Neural cell (in vitro differentiated cells): ENCODE measurements around the gene HEATR3. TPM values are rescaled to one million over a fixed set of nuclear protein-coding genes. Genes with fewer than 3 reads are reported as not detected.
A peak's percentile ranks its signal among the peaks of the same experiment; 100 is the strongest.

Experiments used
- H2AFZ ChIP-seq: fragments of 200-600, 300-800 bp; sonication (generic), shearing (Covaris generic); 2 replicates; pipeline ENCODE4 v1.6.0; 2014; ENCODE audit warnings: low read depth, mild to moderate bottlenecking, antibody characterized with exemption, low read length, moderate library complexity
- H3F3A ChIP-seq: fragments of 200-600 bp; shearing (Covaris generic); 2 replicates; pipeline ENCODE4 v1.6.1; 2016; ENCODE audit warnings: mild to moderate bottlenecking, moderate library complexity, mixed read lengths, antibody characterized with exemption, low read length; ENCODE audit not compliant: insufficient read depth, poor library complexity, severe bottlenecking
- H3K27ac ChIP-seq: fragments of 200-600, 300-800 bp; sonication (generic), shearing (Covaris generic); 2 replicates; pipeline ENCODE4 v1.5.1; 2014; ENCODE audit warnings: mild to moderate bottlenecking, low read length, moderate library complexity
- H3K27me3 ChIP-seq: fragments of 300-800, 200-600 bp; sonication (generic), shearing (Covaris generic); 2 replicates; pipeline ENCODE4 v1.6.0; 2014; ENCODE audit warnings: mild to moderate bottlenecking, low read depth, low read length, moderate library complexity; ENCODE audit not compliant: insufficient read depth
- H3K36me3 ChIP-seq: fragments of 300-800, 200-600 bp; sonication (generic), shearing (Covaris generic); 2 replicates; pipeline ENCODE4 v1.5.1; 2014; ENCODE audit warnings: mild to moderate bottlenecking, antibody characterized with exemption, low read length, moderate library complexity; ENCODE audit not compliant: insufficient read depth
- H3K4me2 ChIP-seq: fragments of 300-800, 200-600 bp; sonication (generic), shearing (Covaris generic); 2 replicates; pipeline ENCODE4 v1.6.0; 2014; ENCODE audit warnings: mild to moderate bottlenecking, low read length
- H3K4me3 ChIP-seq: fragments of 300-800, 200-600 bp; sonication (generic), shearing (Covaris generic); 2 replicates; pipeline ENCODE4 v1.5.1; 2014; ENCODE audit warnings: mild to moderate bottlenecking, low read length, moderate library complexity
- H3K79me2 ChIP-seq: fragments of 200-600 bp; shearing (Covaris generic); replicated peaks from 2 replicates; pipeline ENCODE4 v1.6.0; 2014; ENCODE audit warnings: mild to moderate bottlenecking, low read length, moderate library complexity; ENCODE audit not compliant: insufficient read depth
- H3K9ac ChIP-seq: fragments of 300-800, 200-600 bp; sonication (generic), shearing (Covaris generic); 2 replicates; pipeline ENCODE4 v1.6.1; 2016; ENCODE audit warnings: mild to moderate bottlenecking, low read length, mixed read lengths
- H3K9me2 ChIP-seq: fragments of 200-600 bp; shearing (Covaris generic); 2 replicates; pipeline ENCODE4 v1.6.1; 2016; ENCODE audit warnings: mild to moderate bottlenecking, low read length, mixed read lengths; ENCODE audit not compliant: insufficient read depth
- H3K9me3 ChIP-seq: fragments of 200-600, 300-800 bp; sonication (generic), shearing (Covaris generic); 2 replicates; pipeline ENCODE4 v1.6.1; 2016; ENCODE audit warnings: mild to moderate bottlenecking, mixed run types, low read length, moderate library complexity, mixed read lengths
- H4K20me1 ChIP-seq: fragments of 200-600 bp; shearing (Covaris generic); 2 replicates; pipeline ENCODE4 v1.6.1; 2016; ENCODE audit warnings: mild to moderate bottlenecking, mixed run types; ENCODE audit not compliant: insufficient read depth
- EP300 ChIP-seq: fragments of 450-650 bp; conservative IDR thresholded peaks from 2 replicates; pipeline ENCODE4 v1.6.1; 2014; ENCODE audit warnings: antibody characterized with exemption, mild to moderate bottlenecking, moderate library complexity; ENCODE audit not compliant: poor library complexity, severe bottlenecking
- EZH2 ChIP-seq: fragments of 200-600, 300-800 bp; shearing (Covaris generic), sonication (generic); IDR thresholded peaks from 2 replicates; pipeline ENCODE4 v1.6.1; 2014; ENCODE audit warnings: antibody characterized with exemption, low read length, borderline replicate concordance, mild to moderate bottlenecking; ENCODE audit not compliant: insufficient read depth, poor library complexity, severe bottlenecking
- MXI1 ChIP-seq: fragments of 450-650 bp; conservative IDR thresholded peaks from 2 replicates; pipeline ENCODE4 v1.6.1; 2014; ENCODE audit warnings: antibody characterized with exemption, mild to moderate bottlenecking; ENCODE audit not compliant: poor library complexity, severe bottlenecking
- POLR2AphosphoS5 ChIP-seq: IDR thresholded peaks from 2 replicates; pipeline ENCODE4 v1.6.1; 2012
- RAD21 ChIP-seq: fragments of 450-650 bp; conservative IDR thresholded peaks from 2 replicates; pipeline ENCODE4 v1.6.1; 2014; ENCODE audit warnings: antibody characterized with exemption, mild to moderate bottlenecking, moderate library complexity
- REST ChIP-seq: IDR thresholded peaks from 2 replicates; pipeline ENCODE4 v1.6.1; 2012; ENCODE audit warnings: borderline replicate concordance
- SMC3 ChIP-seq: fragments of 450-650 bp; conservative IDR thresholded peaks from 2 replicates; pipeline ENCODE4 v1.6.1; 2014; ENCODE audit warnings: antibody characterized with exemption, mild to moderate bottlenecking, moderate library complexity; ENCODE audit not compliant: poor library complexity
- TAF1 ChIP-seq: IDR thresholded peaks from 2 replicates; pipeline ENCODE4 v1.6.1; 2012; ENCODE audit warnings: low read depth
- polyA minus RNA-seq: library from RNA; depleted of rRNA, polyadenylated mRNA; stranded (reverse); fragments of >200 nt; gene quantifications from 2 replicates; pipeline ENCODE4 v1.2.3, GENCODE V29; 2014
- polyA plus RNA-seq: library from polyadenylated mRNA; depleted of rRNA; stranded (reverse); fragments of >200 nt; gene quantifications from 2 replicates; pipeline ENCODE4 v1.2.3, GENCODE V29; 2014
- TF ChIP-seq, protein P1 (sequence below): fragments of 450-650 bp; IDR thresholded peaks from 2 replicates; pipeline ENCODE4 v1.5.1; 2014; ENCODE audit warnings: antibody characterized with exemption, mild to moderate bottlenecking, moderate library complexity; ENCODE audit not compliant: poor library complexity, severe bottlenecking

Gene HEATR3, protein sequence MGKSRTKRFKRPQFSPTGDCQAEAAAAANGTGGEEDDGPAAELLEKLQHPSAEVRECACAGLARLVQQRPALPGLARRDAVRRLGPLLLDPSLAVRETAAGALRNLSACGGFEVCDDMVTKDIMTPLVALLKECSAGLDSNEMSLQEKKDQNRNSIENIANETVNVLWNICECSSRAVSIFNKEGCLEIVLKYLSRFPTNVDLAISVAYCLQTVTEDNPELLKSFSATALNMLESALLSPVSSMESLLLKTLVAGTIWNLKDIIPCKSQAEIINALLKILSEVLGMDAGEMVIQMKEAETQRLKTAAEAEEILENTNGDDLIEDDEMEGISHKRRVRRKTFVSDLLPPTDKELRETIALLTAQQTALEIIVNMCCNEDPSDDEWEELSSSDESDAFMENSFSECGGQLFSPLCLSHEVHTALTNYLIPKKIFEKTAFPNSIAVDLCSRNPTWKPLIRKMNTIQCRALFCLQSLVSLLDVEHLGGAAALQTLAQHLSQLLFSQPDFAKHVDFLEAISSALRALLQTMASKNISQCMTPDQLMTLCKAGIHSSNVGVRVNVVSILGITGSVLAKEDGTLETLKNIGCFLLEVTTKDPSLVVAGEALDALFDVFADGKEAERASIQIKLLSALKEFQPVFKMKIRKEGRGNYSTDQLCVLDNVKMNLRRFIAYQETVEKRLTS
- polyA plus RNA-seq, result 50.0 and 50.5 TPM in 2 replicates
- polyA minus RNA-seq, result 36.6 and 37.0 TPM in 2 replicates

DNA sequence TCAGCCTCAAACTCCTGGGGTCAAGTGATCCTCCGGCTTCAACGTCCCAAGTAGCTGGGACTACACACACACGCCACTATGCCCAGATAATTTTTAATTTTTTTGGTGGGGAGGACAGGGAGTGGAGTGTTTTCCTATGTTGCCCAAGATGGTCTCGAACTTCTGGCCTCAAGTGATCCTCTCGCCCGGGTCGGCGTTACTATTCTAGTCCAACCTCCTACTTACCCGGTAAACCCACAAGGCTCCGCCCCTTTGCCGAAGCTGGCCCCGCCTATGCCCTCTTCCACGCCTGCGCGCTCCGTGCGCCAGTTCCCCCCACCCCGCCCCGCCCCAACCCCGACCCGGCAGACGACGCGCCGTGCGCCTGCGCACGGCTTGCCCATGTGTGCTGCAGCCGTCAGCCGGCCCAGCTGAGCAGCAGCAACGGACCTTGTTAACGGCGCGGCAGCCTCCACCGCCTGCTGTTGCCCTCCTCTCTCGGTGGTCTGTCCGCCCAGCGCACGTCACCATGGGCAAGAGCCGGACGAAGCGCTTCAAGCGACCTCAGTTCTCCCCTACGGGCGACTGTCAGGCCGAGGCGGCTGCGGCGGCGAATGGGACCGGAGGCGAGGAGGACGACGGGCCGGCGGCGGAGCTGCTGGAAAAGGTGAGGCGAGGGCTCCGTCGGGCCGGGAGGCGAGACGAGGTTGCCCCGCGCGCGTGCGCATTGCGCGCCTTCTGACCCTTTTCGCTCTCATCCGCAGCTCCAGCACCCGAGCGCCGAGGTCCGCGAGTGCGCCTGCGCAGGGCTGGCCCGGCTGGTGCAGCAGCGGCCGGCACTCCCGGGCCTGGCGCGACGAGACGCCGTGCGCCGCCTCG is at the start of gene HEATR3:
HEATR3 (plus strand) TSS at position 347 of the 858 bp plus-strand sequence; CDS start at position 509, 162 bp downstream.
- Histone ChIP-seq H3K27me3 (no peaks in the 10 kb centered on the region), H3K4me2 (peak within 1 kb of the TSS; percentile 97), H3K9me3 (no peaks in the 10 kb centered on the region), H3F3A (no peaks in the 10 kb centered on the region), H2AFZ (peak within 1 kb of the TSS; percentile 98), H4K20me1 (no peaks in the 10 kb centered on the region), H3K27ac (peak within 1 kb of the TSS; percentile 93), H3K9ac (peak within 1 kb of the TSS; percentile 93), H3K4me3 (peak within 1 kb of the TSS; percentile 98), H3K36me3 (no peaks in the 10 kb centered on the region), H3K9me2 (no peaks in the 10 kb centered on the region), H3K79me2 (peaks cover 7% of the 10 kb centered on the region)
- TF ChIP-seq, protein P1, sequence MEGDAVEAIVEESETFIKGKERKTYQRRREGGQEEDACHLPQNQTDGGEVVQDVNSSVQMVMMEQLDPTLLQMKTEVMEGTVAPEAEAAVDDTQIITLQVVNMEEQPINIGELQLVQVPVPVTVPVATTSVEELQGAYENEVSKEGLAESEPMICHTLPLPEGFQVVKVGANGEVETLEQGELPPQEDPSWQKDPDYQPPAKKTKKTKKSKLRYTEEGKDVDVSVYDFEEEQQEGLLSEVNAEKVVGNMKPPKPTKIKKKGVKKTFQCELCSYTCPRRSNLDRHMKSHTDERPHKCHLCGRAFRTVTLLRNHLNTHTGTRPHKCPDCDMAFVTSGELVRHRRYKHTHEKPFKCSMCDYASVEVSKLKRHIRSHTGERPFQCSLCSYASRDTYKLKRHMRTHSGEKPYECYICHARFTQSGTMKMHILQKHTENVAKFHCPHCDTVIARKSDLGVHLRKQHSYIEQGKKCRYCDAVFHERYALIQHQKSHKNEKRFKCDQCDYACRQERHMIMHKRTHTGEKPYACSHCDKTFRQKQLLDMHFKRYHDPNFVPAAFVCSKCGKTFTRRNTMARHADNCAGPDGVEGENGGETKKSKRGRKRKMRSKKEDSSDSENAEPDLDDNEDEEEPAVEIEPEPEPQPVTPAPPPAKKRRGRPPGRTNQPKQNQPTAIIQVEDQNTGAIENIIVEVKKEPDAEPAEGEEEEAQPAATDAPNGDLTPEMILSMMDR, result peak; percentile 33
- TF ChIP-seq TAF1 (no peak), EP300 (peak; percentile 51), REST (peak; percentile 73), POLR2AphosphoS5 (peak; percentile 89), SMC3 (no peak), MXI1 (peak; percentile 97), RAD21 (peak; percentile 39), EZH2 (no peak)

DNA sequence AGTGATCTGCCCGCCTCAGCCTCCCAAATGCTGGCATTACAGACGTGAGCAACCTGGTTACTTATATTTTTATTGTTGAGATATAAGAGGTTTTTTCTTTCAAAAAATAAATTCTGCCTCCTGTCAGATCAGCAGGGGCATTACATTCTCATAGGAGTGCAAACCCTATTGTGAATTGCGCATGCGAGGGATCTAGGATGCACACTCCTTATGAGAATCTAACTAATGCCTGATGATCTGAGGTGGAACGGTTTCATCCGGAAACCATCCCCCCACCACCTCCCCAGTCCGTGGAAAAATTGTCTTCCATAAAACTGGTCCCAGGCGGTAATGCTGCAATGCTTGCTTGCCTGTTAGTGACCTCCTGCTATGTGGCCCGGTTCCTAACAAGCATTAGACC is 48.2 kb upstream of the HEATR3 start:
- no peak overlapping the region for H2AFZ ChIP-seq
- no peaks in the 10 kb centered on the region for H3K27me3 ChIP-seq
- no peaks in the 10 kb centered on the region for H3K9me3 ChIP-seq
- H3K4me3 ChIP-seq, result no peak overlapping the region
- no peaks in the 10 kb centered on the region for H3K79me2 ChIP-seq
- no peaks in the 10 kb centered on the region for H3F3A ChIP-seq
- H3K9ac ChIP-seq, result no peak overlapping the region
- H3K4me2 ChIP-seq, result no peak overlapping the region
- H4K20me1 ChIP-seq, result no peaks in the 10 kb centered on the region
- no peaks in the 10 kb centered on the region for H3K36me3 ChIP-seq
- no peak for TF ChIP-seq EP300
- no peak for TF ChIP-seq SMC3
- TF ChIP-seq, protein P1, result no peak
- TF ChIP-seq MXI1, result no peak
- H3K27ac ChIP-seq, result no peak overlapping the region
- H3K9me2 ChIP-seq, result no peaks in the 10 kb centered on the region
